ENCODE measurements around the gene RTCA.

DNA sequence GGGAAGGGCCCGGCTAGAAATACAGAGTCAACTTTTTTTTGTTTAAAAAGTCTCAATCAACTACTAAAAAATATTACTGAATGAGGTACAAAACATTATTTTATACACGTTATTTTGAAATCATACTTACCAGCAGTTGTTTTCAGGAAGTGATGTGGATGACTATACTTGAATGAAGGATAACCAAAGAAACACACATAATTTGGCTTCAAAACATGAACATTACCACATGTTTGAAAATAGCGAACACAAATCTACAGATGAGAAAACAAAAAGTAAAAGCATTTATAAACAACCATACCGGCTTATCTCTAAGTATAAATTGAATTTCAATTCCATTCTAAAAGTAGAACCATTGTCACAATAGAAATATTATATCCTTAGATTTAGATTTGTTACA lies 25.4 kb upstream of the RTCA start:
- TF ChIP-seq, protein P1, sequence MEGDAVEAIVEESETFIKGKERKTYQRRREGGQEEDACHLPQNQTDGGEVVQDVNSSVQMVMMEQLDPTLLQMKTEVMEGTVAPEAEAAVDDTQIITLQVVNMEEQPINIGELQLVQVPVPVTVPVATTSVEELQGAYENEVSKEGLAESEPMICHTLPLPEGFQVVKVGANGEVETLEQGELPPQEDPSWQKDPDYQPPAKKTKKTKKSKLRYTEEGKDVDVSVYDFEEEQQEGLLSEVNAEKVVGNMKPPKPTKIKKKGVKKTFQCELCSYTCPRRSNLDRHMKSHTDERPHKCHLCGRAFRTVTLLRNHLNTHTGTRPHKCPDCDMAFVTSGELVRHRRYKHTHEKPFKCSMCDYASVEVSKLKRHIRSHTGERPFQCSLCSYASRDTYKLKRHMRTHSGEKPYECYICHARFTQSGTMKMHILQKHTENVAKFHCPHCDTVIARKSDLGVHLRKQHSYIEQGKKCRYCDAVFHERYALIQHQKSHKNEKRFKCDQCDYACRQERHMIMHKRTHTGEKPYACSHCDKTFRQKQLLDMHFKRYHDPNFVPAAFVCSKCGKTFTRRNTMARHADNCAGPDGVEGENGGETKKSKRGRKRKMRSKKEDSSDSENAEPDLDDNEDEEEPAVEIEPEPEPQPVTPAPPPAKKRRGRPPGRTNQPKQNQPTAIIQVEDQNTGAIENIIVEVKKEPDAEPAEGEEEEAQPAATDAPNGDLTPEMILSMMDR (IDR thresholded peaks at IDR 0.05 in 4 of 5, conservative IDR thresholded peaks at IDR 0.05 in 1 of 5): no peak
- TF ChIP-seq POLR2A (IDR thresholded peaks at IDR 0.05): no peak

All from gastrocnemius medialis (tissue), 4 donors.